ENCODE results near the gene IL16. TPM values are rescaled to one million over a fixed set of nuclear protein-coding genes. Genes with fewer than 3 reads are reported as not detected.

Gene IL16
- total RNA-seq, 1 experiment from 2014 or later, result 0.81 TPM

DNA sequence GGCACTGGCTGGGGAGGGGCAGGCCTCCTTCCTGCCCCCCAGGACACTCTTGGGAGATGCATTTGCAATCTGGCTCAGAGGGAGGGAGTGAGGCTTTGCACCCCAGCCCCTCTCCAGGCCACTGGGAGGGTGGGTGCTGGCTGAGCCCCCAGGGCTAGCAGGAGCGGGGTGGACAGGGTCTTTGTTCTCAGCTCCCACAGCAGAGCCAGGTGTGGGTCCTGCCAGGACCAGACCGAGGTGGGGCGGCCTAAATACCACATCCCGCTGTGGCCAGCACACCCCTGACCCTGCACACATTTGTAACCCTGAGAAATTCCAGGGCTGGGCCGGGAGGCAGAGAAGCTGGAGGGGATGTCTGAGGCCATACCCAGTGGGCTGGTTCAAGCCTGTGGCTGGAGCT, 86.2 kb downstream of the IL16 start:
- H4K20me1 ChIP-seq (ENCODE audit: insufficient read depth), result no peaks in the 10 kb centered on the region
- CTCF ChIA-PET, result interaction anchor here (1.0 kb wide), 1 partner anchor 17 kb away, joined by 4 read pairs; no protein-coding TSS in a partner anchor
- POLR2A ChIA-PET, result interaction anchor here (1.2 kb wide), 1 partner anchor 41 kb away, joined by 3 read pairs; the partner anchor contains the start of gene STARD5
- BruUV-seq (replicated peaks), result no TSS peak
- H3K79me2 ChIP-seq (ENCODE audit: insufficient read depth, low read length), result no peaks in the 10 kb centered on the region
- no peak overlapping the region for H3K9ac ChIP-seq (ENCODE audit: low read length)
- RAD21 ChIA-PET (ENCODE audit: low non-redundant PET in 1 of 2, low total read pairs in 2 of 2, uncharacterized antibody in 2 of 2, unreplicated experiment in 2 of 2), result no interaction called here
- H2AFZ ChIP-seq (ENCODE audit: low read depth, low read length, poor library complexity, severe bottlenecking), result no peak overlapping the region
- no peak overlapping the region for H3K27ac ChIP-seq (ENCODE audit: low read depth, low read length)
- H3K4me2 ChIP-seq (ENCODE audit: low read length), result no peak overlapping the region
- H3K9me2 ChIP-seq (ENCODE audit: insufficient read depth), result no peaks in the 10 kb centered on the region
- no peaks in the 10 kb centered on the region for H3K4me1 ChIP-seq (ENCODE audit: control insufficient read depth in 1 of 2, insufficient read depth in 2 of 2, low read length in 2 of 2)
- ATAC-seq, result no peak
- TF ChIP-seq CBX3 (IDR thresholded peaks at IDR 0.05; ENCODE audit: low read depth) (no peak), ZFX (IDR thresholded peaks at IDR 0.05) (no peak), RAD21 (IDR thresholded peaks at IDR 0.05; ENCODE audit: low read depth) (no peak), CEBPB (IDR thresholded peaks at IDR 0.05; ENCODE audit: low read depth) (no peak), SP1 (IDR thresholded peaks at IDR 0.05; ENCODE audit: low read depth) (no peak), POLR2AphosphoS5 (IDR thresholded peaks at IDR 0.05; ENCODE audit: low read depth, low read length) (no peak), YY1 (IDR thresholded peaks at IDR 0.05; ENCODE audit: extremely low read depth, insufficient replicate concordance, low read depth, low read length) (no peak), EZH2phosphoT487 (IDR thresholded peaks at IDR 0.05; ENCODE audit: borderline replicate concordance) (no peak), EZH2 (IDR thresholded peaks at IDR 0.05) (no peak), POLR2A (IDR thresholded peaks at IDR 0.05; ENCODE audit: borderline replicate concordance, extremely low read depth, insufficient read depth, insufficient read length) (no peak)
- H3K9me3 ChIP-seq (ENCODE audit: control insufficient read depth in 1 of 2, insufficient read depth in 1 of 2, low read depth in 1 of 2, low read length in 2 of 2), result no peaks in the 10 kb centered on the region
- H3K4me3 ChIP-seq (replicated peaks in 1 of 2; ENCODE audit: low read depth in 1 of 2, low read length in 2 of 2), result no peak overlapping the region
- DNase-seq (ENCODE audit: low read depth, low spot score), result no peak
- no peaks in the 10 kb centered on the region for H3K27me3 ChIP-seq (ENCODE audit: insufficient read depth, low read length)
- no peaks in the 10 kb centered on the region for H3K36me3 ChIP-seq (ENCODE audit: control insufficient read depth in 1 of 2, insufficient read depth in 2 of 2, low read length in 2 of 2)
- intact Hi-C loops (cut with micrococcal nuclease), result loop anchor here (2.0 kb wide), 1 partner anchor 46 kb away; no protein-coding TSS in a partner anchor

DNA sequence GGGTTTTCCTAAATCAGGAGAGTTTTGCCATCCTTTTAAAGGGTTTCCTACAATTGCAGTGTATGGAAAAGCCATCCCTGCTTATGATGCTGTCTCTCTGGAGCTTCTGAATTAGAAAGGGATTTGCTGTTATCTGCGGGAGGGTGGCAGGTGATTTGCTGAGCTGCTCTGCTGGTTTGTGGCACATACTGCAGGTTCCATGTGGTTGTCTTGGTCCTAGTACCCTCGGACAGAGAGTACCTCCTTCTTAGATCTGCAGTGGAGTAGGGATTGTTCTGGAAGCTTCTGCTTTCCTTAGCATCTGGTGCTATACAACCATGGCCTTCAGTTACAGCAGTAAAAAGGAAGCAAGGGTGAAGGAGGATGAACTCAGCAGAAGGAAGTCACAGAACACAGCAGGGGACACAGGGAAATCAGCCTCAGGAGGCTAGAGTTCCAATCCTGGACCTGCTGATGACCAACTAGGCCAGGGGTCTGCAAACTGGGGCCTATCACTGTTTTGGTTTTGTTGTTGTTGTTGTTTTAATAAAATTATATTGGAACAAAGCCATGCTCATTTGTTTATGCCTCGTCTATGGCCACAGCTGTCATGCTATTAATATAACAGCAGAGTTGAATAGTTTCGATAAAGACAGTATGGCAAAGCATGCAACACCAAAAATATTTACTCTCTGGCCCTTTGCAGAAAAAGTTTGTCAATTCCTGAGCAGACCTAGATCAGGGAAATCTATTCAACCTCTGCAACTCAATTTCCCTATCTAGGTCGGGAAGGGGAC, 87.8 kb downstream of the IL16 start:
- no peaks in the 10 kb centered on the region for H4K20me1 ChIP-seq (ENCODE audit: insufficient read depth)
- TF ChIP-seq CBX3 (IDR thresholded peaks at IDR 0.05; ENCODE audit: low read depth) (no peak), CEBPB (IDR thresholded peaks at IDR 0.05; ENCODE audit: low read depth) (no peak), JUND (IDR thresholded peaks at IDR 0.05) (no peak), POLR2A (IDR thresholded peaks at IDR 0.05; ENCODE audit: borderline replicate concordance, extremely low read depth, insufficient read depth, insufficient read length) (no peak), ZNF274 (IDR thresholded peaks at IDR 0.05; ENCODE audit: low read depth, low read length) (no peak), EGR1 (IDR thresholded peaks at IDR 0.05; ENCODE audit: low read depth) (no peak), POLR2AphosphoS5 (IDR thresholded peaks at IDR 0.05; ENCODE audit: low read depth, low read length) (no peak)
- TF ChIP-seq, protein P1, sequence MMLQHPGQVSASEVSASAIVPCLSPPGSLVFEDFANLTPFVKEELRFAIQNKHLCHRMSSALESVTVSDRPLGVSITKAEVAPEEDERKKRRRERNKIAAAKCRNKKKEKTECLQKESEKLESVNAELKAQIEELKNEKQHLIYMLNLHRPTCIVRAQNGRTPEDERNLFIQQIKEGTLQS (IDR thresholded peaks at IDR 0.05), result no peak
- H3K4me3 ChIP-seq (replicated peaks in 1 of 2; ENCODE audit: low read depth in 1 of 2, low read length in 2 of 2), result no peak overlapping the region
- H3K27ac ChIP-seq (ENCODE audit: low read depth, low read length), result no peak overlapping the region
- no peaks in the 10 kb centered on the region for H3K9me3 ChIP-seq (ENCODE audit: control insufficient read depth in 1 of 2, insufficient read depth in 1 of 2, low read depth in 1 of 2, low read length in 2 of 2)
- no peaks in the 10 kb centered on the region for H3K4me1 ChIP-seq (ENCODE audit: control insufficient read depth in 1 of 2, insufficient read depth in 2 of 2, low read length in 2 of 2)
- no peaks in the 10 kb centered on the region for H3K79me2 ChIP-seq (ENCODE audit: insufficient read depth, low read length)
- ChIA-PET POLR2A (no interaction called here), CTCF (no interaction called here), RAD21 (ENCODE audit: low non-redundant PET in 1 of 2, low total read pairs in 2 of 2, uncharacterized antibody in 2 of 2, unreplicated experiment in 2 of 2) (no interaction called here)
- no peak overlapping the region for H2AFZ ChIP-seq (ENCODE audit: low read depth, low read length, poor library complexity, severe bottlenecking)
- ATAC-seq (no peak), DNase-seq (ENCODE audit: low read depth, low spot score) (no peak)
- H3K27me3 ChIP-seq (ENCODE audit: insufficient read depth, low read length), result no peaks in the 10 kb centered on the region
- BruUV-seq (replicated peaks), result no TSS peak
- no peaks in the 10 kb centered on the region for H3K9me2 ChIP-seq (ENCODE audit: insufficient read depth)
- no peak overlapping the region for H3K4me2 ChIP-seq (ENCODE audit: low read length)
- intact Hi-C loops (cut with micrococcal nuclease), result no loop called here
- no peaks in the 10 kb centered on the region for H3K36me3 ChIP-seq (ENCODE audit: control insufficient read depth in 1 of 2, insufficient read depth in 2 of 2, low read length in 2 of 2)
- H3K9ac ChIP-seq (ENCODE audit: low read length), result no peak overlapping the region

All from HCT116 (cell line).